Neural cell (in vitro differentiated cells): ENCODE measurements around the gene NMUR1. TPM values are rescaled to one million over a fixed set of nuclear protein-coding genes. Genes with fewer than 3 reads are reported as not detected.

Experiments
- H2AFZ ChIP-seq: fragments of 200-600, 300-800 bp; sonication (generic), shearing (Covaris generic); 2 replicates; pipeline ENCODE4 v1.6.0; 2014; ENCODE audit warnings: low read depth, mild to moderate bottlenecking, antibody characterized with exemption, low read length, moderate library complexity
- H3F3A ChIP-seq: fragments of 200-600 bp; shearing (Covaris generic); 2 replicates; pipeline ENCODE4 v1.6.1; 2016; ENCODE audit warnings: mild to moderate bottlenecking, moderate library complexity, mixed read lengths, antibody characterized with exemption, low read length; ENCODE audit not compliant: insufficient read depth, poor library complexity, severe bottlenecking
- H3K27ac ChIP-seq: fragments of 200-600, 300-800 bp; sonication (generic), shearing (Covaris generic); 2 replicates; pipeline ENCODE4 v1.5.1; 2014; ENCODE audit warnings: mild to moderate bottlenecking, low read length, moderate library complexity
- H3K27me3 ChIP-seq: fragments of 300-800, 200-600 bp; sonication (generic), shearing (Covaris generic); 2 replicates; pipeline ENCODE4 v1.6.0; 2014; ENCODE audit warnings: mild to moderate bottlenecking, low read depth, low read length, moderate library complexity; ENCODE audit not compliant: insufficient read depth
- H3K36me3 ChIP-seq: fragments of 300-800, 200-600 bp; sonication (generic), shearing (Covaris generic); 2 replicates; pipeline ENCODE4 v1.5.1; 2014; ENCODE audit warnings: mild to moderate bottlenecking, antibody characterized with exemption, low read length, moderate library complexity; ENCODE audit not compliant: insufficient read depth
- H3K4me2 ChIP-seq: fragments of 300-800, 200-600 bp; sonication (generic), shearing (Covaris generic); 2 replicates; pipeline ENCODE4 v1.6.0; 2014; ENCODE audit warnings: mild to moderate bottlenecking, low read length
- H3K4me3 ChIP-seq: fragments of 300-800, 200-600 bp; sonication (generic), shearing (Covaris generic); 2 replicates; pipeline ENCODE4 v1.5.1; 2014; ENCODE audit warnings: mild to moderate bottlenecking, low read length, moderate library complexity
- H3K79me2 ChIP-seq: fragments of 200-600 bp; shearing (Covaris generic); replicated peaks from 2 replicates; pipeline ENCODE4 v1.6.0; 2014; ENCODE audit warnings: mild to moderate bottlenecking, low read length, moderate library complexity; ENCODE audit not compliant: insufficient read depth
- H3K9ac ChIP-seq: fragments of 300-800, 200-600 bp; sonication (generic), shearing (Covaris generic); 2 replicates; pipeline ENCODE4 v1.6.1; 2016; ENCODE audit warnings: mild to moderate bottlenecking, low read length, mixed read lengths
- H3K9me2 ChIP-seq: fragments of 200-600 bp; shearing (Covaris generic); 2 replicates; pipeline ENCODE4 v1.6.1; 2016; ENCODE audit warnings: mild to moderate bottlenecking, low read length, mixed read lengths; ENCODE audit not compliant: insufficient read depth
- H3K9me3 ChIP-seq: fragments of 200-600, 300-800 bp; sonication (generic), shearing (Covaris generic); 2 replicates; pipeline ENCODE4 v1.6.1; 2016; ENCODE audit warnings: mild to moderate bottlenecking, mixed run types, low read length, moderate library complexity, mixed read lengths
- H4K20me1 ChIP-seq: fragments of 200-600 bp; shearing (Covaris generic); 2 replicates; pipeline ENCODE4 v1.6.1; 2016; ENCODE audit warnings: mild to moderate bottlenecking, mixed run types; ENCODE audit not compliant: insufficient read depth
- CTCF ChIP-seq: fragments of 450-650 bp; IDR thresholded peaks from 2 replicates; pipeline ENCODE4 v1.5.1; 2014; ENCODE audit warnings: antibody characterized with exemption, mild to moderate bottlenecking, moderate library complexity; ENCODE audit not compliant: poor library complexity, severe bottlenecking
- EP300 ChIP-seq: fragments of 450-650 bp; conservative IDR thresholded peaks from 2 replicates; pipeline ENCODE4 v1.6.1; 2014; ENCODE audit warnings: antibody characterized with exemption, mild to moderate bottlenecking, moderate library complexity; ENCODE audit not compliant: poor library complexity, severe bottlenecking
- EZH2 ChIP-seq: fragments of 200-600, 300-800 bp; shearing (Covaris generic), sonication (generic); IDR thresholded peaks from 2 replicates; pipeline ENCODE4 v1.6.1; 2014; ENCODE audit warnings: antibody characterized with exemption, low read length, borderline replicate concordance, mild to moderate bottlenecking; ENCODE audit not compliant: insufficient read depth, poor library complexity, severe bottlenecking
- MXI1 ChIP-seq: fragments of 450-650 bp; conservative IDR thresholded peaks from 2 replicates; pipeline ENCODE4 v1.6.1; 2014; ENCODE audit warnings: antibody characterized with exemption, mild to moderate bottlenecking; ENCODE audit not compliant: poor library complexity, severe bottlenecking
- POLR2AphosphoS5 ChIP-seq: IDR thresholded peaks from 2 replicates; pipeline ENCODE4 v1.6.1; 2012
- RAD21 ChIP-seq: fragments of 450-650 bp; conservative IDR thresholded peaks from 2 replicates; pipeline ENCODE4 v1.6.1; 2014; ENCODE audit warnings: antibody characterized with exemption, mild to moderate bottlenecking, moderate library complexity
- REST ChIP-seq: IDR thresholded peaks from 2 replicates; pipeline ENCODE4 v1.6.1; 2012; ENCODE audit warnings: borderline replicate concordance
- SMC3 ChIP-seq: fragments of 450-650 bp; conservative IDR thresholded peaks from 2 replicates; pipeline ENCODE4 v1.6.1; 2014; ENCODE audit warnings: antibody characterized with exemption, mild to moderate bottlenecking, moderate library complexity; ENCODE audit not compliant: poor library complexity
- TAF1 ChIP-seq: IDR thresholded peaks from 2 replicates; pipeline ENCODE4 v1.6.1; 2012; ENCODE audit warnings: low read depth
- polyA plus RNA-seq: library from polyadenylated mRNA; depleted of rRNA; stranded (reverse); fragments of >200 nt; gene quantifications from 2 replicates; pipeline ENCODE4 v1.2.3, GENCODE V29; 2014

Gene NMUR1
- polyA plus RNA-seq, 1 donor from 2014 or later: not detected

GRCh38 chr2:231541645-231542044, 11.4 kb upstream of the NMUR1 start:
- H3F3A ChIP-seq: no peaks in the 10 kb centered on the region
- TF ChIP-seq TAF1: no peak
- TF ChIP-seq EP300: no peak
- TF ChIP-seq POLR2AphosphoS5: no peak
- TF ChIP-seq MXI1: no peak
- no peak for TF ChIP-seq SMC3
- TF ChIP-seq EZH2: no peak
- no peak for TF ChIP-seq REST
- no peak overlapping the region for H3K4me2 ChIP-seq
- no peaks in the 10 kb centered on the region for H3K9me3 ChIP-seq
- no peaks in the 10 kb centered on the region for H4K20me1 ChIP-seq
- H3K27me3 ChIP-seq: no peaks in the 10 kb centered on the region
- H3K9me2 ChIP-seq: no peaks in the 10 kb centered on the region
- no peak overlapping the region for H3K9ac ChIP-seq
- no peaks in the 10 kb centered on the region for H3K79me2 ChIP-seq
- H3K4me3 ChIP-seq: no peak overlapping the region
- H3K27ac ChIP-seq: no peak overlapping the region
- no peaks in the 10 kb centered on the region for H3K36me3 ChIP-seq
- no peak overlapping the region for H2AFZ ChIP-seq

- Histone ChIP-seq H3K27me3 (no peaks in the 10 kb centered on the region), H3K4me3 (no peak overlapping the region), H3K9me3 (no peaks in the 10 kb centered on the region), H3K27ac (no peak overlapping the region), H3K9me2 (no peaks in the 10 kb centered on the region), H3K36me3 (no peaks in the 10 kb centered on the region), H3K4me2 (no peak overlapping the region), H3K9ac (no peak overlapping the region), H3K79me2 (no peaks in the 10 kb centered on the region), H2AFZ (no peak overlapping the region), H3F3A (no peaks in the 10 kb centered on the region), H4K20me1 (no peaks in the 10 kb centered on the region)
- TF ChIP-seq RAD21: no peak
- TF ChIP-seq EP300: no peak
- TF ChIP-seq MXI1: no peak
- TF ChIP-seq SMC3: no peak
- TF ChIP-seq EZH2: no peak
- no peak for TF ChIP-seq CTCF
- no peak for TF ChIP-seq REST
- no peak for TF ChIP-seq POLR2AphosphoS5
- no peak for TF ChIP-seq TAF1
These were observed 9.7 kb upstream of the NMUR1 start for GRCh38 chr2:231539991-231540390.
